H1 (cell line): ENCODE results near the gene PDZD8. TPM values are rescaled to one million over a fixed set of nuclear protein-coding genes. Genes with fewer than 3 reads are reported as not detected.

Experiments
- CTCF ChIA-PET: fragments of 300-600 bp; sonication (Branson Sonifier 250); formaldehyde crosslinking; loops from one replicate; lab custom pipeline; 2021; ENCODE audit not compliant: partially characterized antibody; lab: Charles Lee
- POLR2A ChIA-PET: fragments of 300-600 bp; sonication (Branson Sonifier 250); formaldehyde crosslinking; loops from one replicate; lab custom pipeline; 2021; ENCODE audit warnings: inconsistent platforms; ENCODE audit not compliant: partially characterized antibody; lab: Charles Lee
- DNase-seq, 2 experiments: peaks; one replicate each; pipeline versions ENCODE4 v3.0.0 to v3.0.0-alpha.2; 2010 to 2022; ENCODE audit warnings: low spot score in 2 of 2, low read depth in 1 of 2, mixed read lengths in 1 of 2
- FAIRE-seq: peaks from 2 replicates; lab custom pipeline; 2011; peaks lifted over from hg19 to GRCh38; lab: Jason Lieb, UNC
- H2AFZ ChIP-seq: 2 replicates; pipeline ENCODE4 v1.8.1; 2012; ENCODE audit warnings: low read length, inconsistent platforms
- H2AK5ac ChIP-seq: 2 replicates; pipeline ENCODE4 v1.6.1; 2013; ENCODE audit warnings: low read depth, low read length
- H2BK120ac ChIP-seq: replicated peaks from 2 replicates; pipeline ENCODE3; 2013; ENCODE audit warnings: low read depth, low read length, inconsistent platforms
- H2BK12ac ChIP-seq: 2 replicates; pipeline ENCODE4 v1.6.1; 2013; ENCODE audit warnings: low read depth, low read length
- H2BK15ac ChIP-seq: 2 replicates; pipeline ENCODE4 v1.6.1; 2013; ENCODE audit warnings: low read length
- H2BK20ac ChIP-seq: 2 replicates; pipeline ENCODE4 v1.6.1; 2013; ENCODE audit warnings: low read length
- H2BK5ac ChIP-seq: 2 replicates; pipeline ENCODE4 v1.6.1; 2013; ENCODE audit warnings: low read depth, low read length
- H3K14ac ChIP-seq: 2 replicates; pipeline ENCODE4 v1.6.1; 2013; ENCODE audit warnings: inconsistent platforms; ENCODE audit not compliant: insufficient read length
- H3K18ac ChIP-seq: 2 replicates; pipeline ENCODE4 v1.6.1; 2013; ENCODE audit warnings: low read length; ENCODE audit errors: extremely low read depth
- H3K23ac ChIP-seq: 2 replicates; pipeline ENCODE4 v1.6.1; 2013; ENCODE audit warnings: inconsistent platforms; ENCODE audit not compliant: insufficient read length
- H3K23me2 ChIP-seq: 2 replicates; pipeline ENCODE4 v1.6.1; 2013; ENCODE audit warnings: low read depth, low read length
- H3K27ac ChIP-seq: 2 replicates; pipeline ENCODE4 v1.6.1; 2011; ENCODE audit warnings: low read depth, low read length, inconsistent platforms
- H3K27me3 ChIP-seq, 4 experiments: replicated peaks in 1 of 4; 1 replicate in 1 of 4; 2 replicates in 3 of 4; pipeline versions ENCODE4 v1.6.1 to v1.8.1; 2011 to 2013; ENCODE audit warnings: low read length in 3 of 4, mild to moderate bottlenecking in 3 of 4, inconsistent platforms in 2 of 4, mixed read lengths in 2 of 4, moderate library complexity in 1 of 4; ENCODE audit not compliant: control insufficient read depth in 3 of 4, insufficient read depth in 3 of 4; ENCODE audit errors: extremely low read depth in 1 of 4
- H3K36me3 ChIP-seq, 4 experiments: 2 replicates each; pipeline versions ENCODE4 v1.6.1 to v1.8.1; 2011 to 2013; ENCODE audit warnings: mild to moderate bottlenecking in 4 of 4, low read length in 3 of 4, moderate library complexity in 2 of 4, control low read depth in 1 of 4, inconsistent platforms in 1 of 4; ENCODE audit not compliant: insufficient read depth in 4 of 4, control insufficient read depth in 2 of 4
- H3K4ac ChIP-seq: replicated peaks from 2 replicates; pipeline ENCODE3; 2013; ENCODE audit warnings: low read length, low read depth, mixed read lengths, inconsistent platforms; ENCODE audit not compliant: insufficient read length
- H3K4me1 ChIP-seq, 4 experiments: replicated peaks in 1 of 4; 1 replicate in 1 of 4; 2 replicates in 3 of 4; pipeline versions ENCODE4 v1.6.1 to v1.8.1; 2011 to 2013; ENCODE audit warnings: low read length in 3 of 4, inconsistent platforms in 2 of 4, mixed read lengths in 1 of 4; ENCODE audit not compliant: insufficient read depth in 4 of 4, control insufficient read depth in 3 of 4
- H3K4me2 ChIP-seq, 2 experiments: 2 replicates each; pipeline versions ENCODE4 v1.6.1 to v1.8.1; 2011 to 2013; ENCODE audit warnings: low read depth in 2 of 2, low read length in 2 of 2, control low read depth in 1 of 2, inconsistent platforms in 1 of 2, mild to moderate bottlenecking in 1 of 2; ENCODE audit not compliant: insufficient read depth in 1 of 2
- H3K4me3 ChIP-seq, 4 experiments: fragments of 200-600, 300-600 bp in 1 of 4; sonication (generic), shearing (Covaris generic), sonication (Bioruptor Twin) in 1 of 4; 2 replicates each; pipeline versions ENCODE4 v1.5.1 to v1.8.1; 2011 to 2016; ENCODE audit warnings: low read length in 4 of 4, low read depth in 3 of 4, control low read depth in 2 of 4, inconsistent platforms in 2 of 4, mild to moderate bottlenecking in 2 of 4, mixed read lengths in 1 of 4, moderate library complexity in 1 of 4; ENCODE audit not compliant: insufficient read depth in 2 of 4; ENCODE audit errors: extremely low read depth in 1 of 4
- H3K56ac ChIP-seq: replicated peaks from 2 replicates; pipeline ENCODE3; 2013; ENCODE audit warnings: low read depth, mild to moderate bottlenecking, mixed read lengths, low read length, inconsistent platforms; ENCODE audit not compliant: insufficient read length
- H3K79me1 ChIP-seq: 2 replicates; pipeline ENCODE4 v1.6.1; 2013; ENCODE audit warnings: low read depth, low read length, control low read depth
- H3K79me2 ChIP-seq, 2 experiments: 2 replicates each; pipeline versions ENCODE4 v1.6.1 to v1.8.1; 2012 to 2013; ENCODE audit warnings: low read length in 2 of 2, mild to moderate bottlenecking in 2 of 2, inconsistent platforms in 1 of 2; ENCODE audit not compliant: insufficient read depth in 2 of 2, control insufficient read depth in 1 of 2
- H3K9ac ChIP-seq, 4 experiments: replicated peaks in 1 of 4; 1 replicate in 1 of 4; 2 replicates in 3 of 4; pipeline versions ENCODE4 v1.6.1 to v1.8.1; 2011 to 2013; ENCODE audit warnings: low read depth in 3 of 4, low read length in 3 of 4, control low read depth in 2 of 4, mild to moderate bottlenecking in 2 of 4, moderate library complexity in 2 of 4, inconsistent platforms in 1 of 4; ENCODE audit errors: extremely low read depth in 1 of 4
- H3K9me3 ChIP-seq, 2 experiments: 2 replicates each; pipeline versions ENCODE4 v1.6.1 to v1.8.1; 2012 to 2013; ENCODE audit warnings: mild to moderate bottlenecking in 2 of 2, moderate library complexity in 2 of 2, control low read depth in 1 of 2, inconsistent platforms in 1 of 2, low read depth in 1 of 2, low read length in 1 of 2, mixed read lengths in 1 of 2; ENCODE audit not compliant: insufficient read depth in 2 of 2
- H4K20me1 ChIP-seq, 2 experiments: replicated peaks in 1 of 2; 2 replicates each; pipeline versions ENCODE3 to v1.8.1; 2011 to 2013; ENCODE audit warnings: inconsistent platforms in 2 of 2, low read length in 2 of 2, mild to moderate bottlenecking in 1 of 2; ENCODE audit not compliant: insufficient read depth in 2 of 2, control insufficient read depth in 1 of 2
- H4K5ac ChIP-seq: 2 replicates; pipeline ENCODE4 v1.6.1; 2013; ENCODE audit warnings: low read length, low read depth, mixed read lengths, inconsistent platforms; ENCODE audit not compliant: insufficient read length
- H4K8ac ChIP-seq: 2 replicates; pipeline ENCODE4 v1.8.0; 2013; ENCODE audit warnings: mild to moderate bottlenecking, moderate library complexity, low read length, inconsistent platforms; ENCODE audit not compliant: insufficient read depth; ENCODE audit errors: extremely low read depth
- H4K91ac ChIP-seq: replicated peaks from 2 replicates; pipeline ENCODE3; 2013; ENCODE audit warnings: low read length, mixed read lengths, inconsistent platforms; ENCODE audit not compliant: insufficient read length
- BCL11A ChIP-seq, 2 experiments: IDR thresholded peaks; one replicate each; pipeline ENCODE4 v1.6.1; 2011; ENCODE audit warnings: low read depth in 2 of 2, low read length in 2 of 2, mild to moderate bottlenecking in 2 of 2
- CHD2 ChIP-seq: IDR thresholded peaks from 2 replicates; pipeline ENCODE4 v1.6.1; 2012; ENCODE audit warnings: low read length, improper control_type of control experiment
- GTF2F1 ChIP-seq: IDR thresholded peaks from 2 replicates; pipeline ENCODE4 v1.6.1; 2012; ENCODE audit warnings: low read depth, low read length, improper control_type of control experiment, borderline replicate concordance
- MAX ChIP-seq: IDR thresholded peaks from 2 replicates; pipeline ENCODE4 v1.6.1; 2012; ENCODE audit warnings: inconsistent platforms
- SRF ChIP-seq: IDR thresholded peaks from 2 replicates; pipeline ENCODE4 v1.6.1; 2011; ENCODE audit warnings: mild to moderate bottlenecking, low read depth, low read length, moderate library complexity
- WGBS, 2 experiments: shearing (Covaris generic) in 1 of 2; methylation state at CpG; one replicate each; pipeline versions ENCODE4 v1.1.6 to v1.1.7; 2013 to 2015; ENCODE audit warnings: low lambda C conversion rate in 2 of 2, mixed read lengths in 2 of 2, inconsistent platforms in 1 of 2, low coverage in 1 of 2, missing lambda C conversion rate in 1 of 2; ENCODE audit not compliant: insufficient replicate concordance in 2 of 2, insufficient coverage in 1 of 2, insufficient read length in 1 of 2; ENCODE audit errors: extremely low coverage in 1 of 2, missing lambda C conversion rate in 1 of 2; 5-methylcytosine and 5-hydroxymethylcytosine counted together
- polyA plus RNA-seq, 7 experiments: library from polyadenylated mRNA; depleted of rRNA in 3 of 7; stranded (reverse) in 5 of 7; unstranded in 2 of 7; fragments of >200 nt in 5 of 7; fragments of 200-250 nt in 2 of 7; gene quantifications; 1 replicate in 5 of 7; 2 replicates in 1 of 7; 4 replicates in 1 of 7; pipeline versions ENCODE4 v1.2.1 to v1.2.3, GENCODE V29; 2011 to 2013; ENCODE audit warnings: missing spikeins in 2 of 7, mixed read lengths in 2 of 7
- total RNA-seq: library from RNA; stranded (reverse); fragmentation: NEBNext Ultra II Directional; extraction: Animal tissue kit (Norgen Biotek cat#: 25700); gene quantifications from 2 replicates; pipeline ENCODE4 v1.2.1, GENCODE V29; 2021

PDZD8 gene
- total and polyA plus RNA-seq, 2 of the 8 experiments (the other 6 are each of a cell fraction or from before 2014, with no cell fraction given) = 10.9 to 50.1 TPM

GRCh38 chr10:117268907-117269306 lies 106.3 kb downstream of the PDZD8 start:
- Histone ChIP-seq H4K5ac (no peak overlapping the region), H3K4ac (no peak overlapping the region), H2BK12ac (no peak overlapping the region), H2BK5ac (no peak overlapping the region), H2BK15ac (no peak overlapping the region), H3K56ac (no peak overlapping the region), H3K79me1 (no peaks in the 10 kb centered on the region), H3K18ac (no peak overlapping the region), H3K23ac (no peak overlapping the region), H2AK5ac (no peak overlapping the region), H2BK20ac (no peak overlapping the region), H3K27me3 (no peaks in the 10 kb centered on the region), H4K20me1 (peaks cover 0 to 5% of the 10 kb centered on the region in 2 experiments), H3K9ac (no peak overlapping the region), H4K91ac (no peak overlapping the region), H2AFZ (no peak overlapping the region), H3K23me2 (no peaks in the 10 kb centered on the region; the same call in 1 of the 2 replicates), H2BK120ac (no peak overlapping the region), H3K9me3 (no peaks in the 10 kb centered on the region), H4K8ac (no peak overlapping the region), H3K27ac (no peak overlapping the region), H3K4me2 (no peak overlapping the region), H3K14ac (no peak overlapping the region), H3K36me3 (no peaks in the 10 kb centered on the region), H3K4me3 (no peak overlapping the region), H3K4me1 (no peaks in the 10 kb centered on the region), H3K79me2 (no peaks in the 10 kb centered on the region)
- TF ChIP-seq MAX (no peak), SRF (no peak), BCL11A (IDR thresholded peaks at IDR 0.05; ENCODE audit: low read depth in 2 of 2, low read length in 2 of 2) (no peak), GTF2F1 (no peak), CHD2 (no peak)
- DNase-seq (no peak), FAIRE-seq (no peak)
- 98% methylated on average over 2 of the region's 2 CpGs; no CpG with 5 or more reads in 1 of the 2 experiments for WGBS, 2 experiments
- ChIA-PET CTCF (interaction anchor here (3.3 kb wide), 1 partner anchor 51 kb away, joined by 13 read pairs; no protein-coding TSS in a partner anchor), POLR2A (no interaction called here)
